Spleen (tissue), 11 donors: ENCODE data around the gene SNX8. TPM values are rescaled to one million over a fixed set of nuclear protein-coding genes. Genes with fewer than 3 reads are reported as not detected.
A peak's percentile ranks its signal among the peaks of the same experiment; 100 is the strongest.

Experiments used
- DNase-seq: peaks from one replicate; pipeline ENCODE4 v3.0.0-alpha.2; 2020
- H3K27ac ChIP-seq, 8 donors: fragments of 200-600 bp; sonication (generic) in 7 of 8; 1 replicate in 4 of 8; 2 replicates in 4 of 8; pipeline versions ENCODE4 v1.5.0 to v1.8.0; 2016 to 2021; ENCODE audit warnings: inconsistent platforms in 4 of 8, mild to moderate bottlenecking in 4 of 8, moderate library complexity in 1 of 8
- H3K27me3 ChIP-seq, 7 donors: fragments of 200-600 bp; sonication (generic) in 6 of 7; replicated peaks in 1 of 7; 1 replicate in 4 of 7; 2 replicates in 3 of 7; pipeline versions ENCODE4 v1.5.0 to v1.8.0; 2016 to 2021; ENCODE audit warnings: inconsistent platforms in 3 of 7, mild to moderate bottlenecking in 1 of 7
- H3K36me3 ChIP-seq, 6 donors: fragments of 200-600 bp; sonication (generic) in 5 of 6; 1 replicate in 4 of 6; 2 replicates in 2 of 6; pipeline versions ENCODE4 v1.5.0 to v1.8.0; 2016 to 2021; ENCODE audit warnings: inconsistent platforms in 2 of 6
- H3K4me1 ChIP-seq, 6 donors: fragments of 200-600 bp; sonication (generic) in 5 of 6; 1 replicate in 3 of 6; 2 replicates in 3 of 6; pipeline versions ENCODE4 v1.5.0 to v1.8.0; 2016 to 2021; ENCODE audit warnings: inconsistent platforms in 3 of 6
- H3K4me3 ChIP-seq, 8 donors: fragments of 200-600 bp; sonication (generic) in 7 of 8; 1 replicate in 4 of 8; 2 replicates in 4 of 8; pipeline versions ENCODE4 v1.5.0 to v1.8.0; 2016 to 2021; ENCODE audit warnings: inconsistent platforms in 4 of 8, mild to moderate bottlenecking in 4 of 8, moderate library complexity in 2 of 8
- H3K9me3 ChIP-seq, 8 donors: fragments of 200-600 bp; sonication (generic) in 7 of 8; 1 replicate in 4 of 8; 2 replicates in 4 of 8; pipeline versions ENCODE4 v1.5.0 to v1.8.0; 2016 to 2021; ENCODE audit warnings: inconsistent platforms in 4 of 8
- POLR2A ChIP-seq, 3 donors: fragments of 450-650 bp; IDR thresholded peaks; one replicate each; pipeline ENCODE4 v1.5.1; 2017; ENCODE audit warnings: antibody characterized with exemption in 3 of 3, mild to moderate bottlenecking in 1 of 3
- POLR2AphosphoS5 ChIP-seq, 3 donors: sonication (generic); formaldehyde crosslinking; IDR thresholded peaks; one replicate each; pipeline ENCODE4 v1.5.1; 2017; ENCODE audit warnings: antibody characterized with exemption in 3 of 3
- WGBS, 5 donors: extraction: QIAGEN DNeasy Blood & Tissue Kit in 3 of 5; methylation state at CpG; one replicate each; pipeline versions ENCODE4 v1.1.5 to v1.1.7; 2013 to 2018; 5-methylcytosine and 5-hydroxymethylcytosine counted together
- intact Hi-C: fragments of 100-400 bp; cut with DNase I; formaldehyde crosslinking; loops from one replicate; pipeline ENCODE4 v1.15.0; 2023; ENCODE audit warnings: low total_unique reads
- polyA plus RNA-seq, 3 donors: library from polyadenylated mRNA; stranded (reverse); fragments of 200-250 nt; gene quantifications; one replicate each; pipeline ENCODE4 v1.2.1, GENCODE V29; 2013
- total RNA-seq, 7 donors: library from RNA; depleted of rRNA in 3 of 7; stranded (reverse); fragments of >200 nt in 3 of 7; fragmentation: NEBNext Ultra II Directional in 4 of 7; extraction: Animal tissue kit (Norgen Biotek cat#: 25700) in 4 of 7; gene quantifications; one replicate each; pipeline versions ENCODE4 v1.1.0 to v1.2.1, GENCODE V29; 2016 to 2021
- TF ChIP-seq, protein P1 (sequence below), 11 experiments: fragments of 200-600 bp in 7 of 11; fragments of 450-650 bp in 4 of 11; sonication (generic) in 4 of 11; IDR thresholded peaks in 8 of 11; conservative IDR thresholded peaks in 3 of 11; 1 replicate in 7 of 11; 2 replicates in 4 of 11; pipeline versions ENCODE4 v1.4.0 to v1.8.0; 2016 to 2021; ENCODE audit warnings: antibody characterized with exemption in 11 of 11, inconsistent platforms in 4 of 11, mild to moderate bottlenecking in 1 of 11
- donor health status: healthy with polysubstance abuse.
- donor health status: DM: no; HTN: no; CAD: no; lungs with moderate emphysema.
- donor health status: DM: no; HTN: no; CAD: no.
- donor health status: Bipolar disorder and iron deficiency.
- donor health status: healthy.
- donor health status: DM: no; HTN: no; CAD: no.
- donor health status: DM: yes; HTN: yes; CAD: no.

Gene SNX8
- total and polyA plus RNA-seq, 10 donors, result 48.8 to 196 (median 86.8) TPM

DNA sequence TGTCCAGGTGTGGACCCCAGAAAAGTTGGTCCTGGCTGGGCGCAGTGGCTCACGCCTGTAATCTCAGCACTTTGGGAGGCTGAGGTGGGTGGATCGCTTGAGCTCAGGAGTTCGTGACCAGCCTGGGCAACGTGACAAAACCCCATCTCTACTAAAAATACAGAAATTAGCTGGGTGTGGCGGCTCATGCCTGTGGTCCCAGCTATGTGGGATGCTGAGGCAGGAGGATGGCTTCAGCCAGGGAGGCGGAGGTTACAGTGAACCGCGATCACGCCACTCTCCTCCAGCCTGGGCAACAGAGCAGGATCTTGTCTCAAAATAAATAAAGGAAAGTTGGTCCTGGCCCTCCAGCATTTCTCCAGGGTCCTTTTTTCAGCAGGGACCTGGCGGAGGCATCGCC is 70.8 kb downstream of the SNX8 start:
- Histone ChIP-seq H3K4me3 (no peak overlapping the region), H3K27ac (no peak overlapping the region), H3K36me3 (peaks cover 0 to 18% (median 11%) of the 10 kb centered on the region in 6 donors), H3K27me3 (no peaks in the 10 kb centered on the region), H3K9me3 (no peaks in the 10 kb centered on the region), H3K4me1 (peaks cover 21 to 98% (median 59%) of the 10 kb centered on the region in 6 donors)
- no peak for DNase-seq
- TF ChIP-seq, protein P1, sequence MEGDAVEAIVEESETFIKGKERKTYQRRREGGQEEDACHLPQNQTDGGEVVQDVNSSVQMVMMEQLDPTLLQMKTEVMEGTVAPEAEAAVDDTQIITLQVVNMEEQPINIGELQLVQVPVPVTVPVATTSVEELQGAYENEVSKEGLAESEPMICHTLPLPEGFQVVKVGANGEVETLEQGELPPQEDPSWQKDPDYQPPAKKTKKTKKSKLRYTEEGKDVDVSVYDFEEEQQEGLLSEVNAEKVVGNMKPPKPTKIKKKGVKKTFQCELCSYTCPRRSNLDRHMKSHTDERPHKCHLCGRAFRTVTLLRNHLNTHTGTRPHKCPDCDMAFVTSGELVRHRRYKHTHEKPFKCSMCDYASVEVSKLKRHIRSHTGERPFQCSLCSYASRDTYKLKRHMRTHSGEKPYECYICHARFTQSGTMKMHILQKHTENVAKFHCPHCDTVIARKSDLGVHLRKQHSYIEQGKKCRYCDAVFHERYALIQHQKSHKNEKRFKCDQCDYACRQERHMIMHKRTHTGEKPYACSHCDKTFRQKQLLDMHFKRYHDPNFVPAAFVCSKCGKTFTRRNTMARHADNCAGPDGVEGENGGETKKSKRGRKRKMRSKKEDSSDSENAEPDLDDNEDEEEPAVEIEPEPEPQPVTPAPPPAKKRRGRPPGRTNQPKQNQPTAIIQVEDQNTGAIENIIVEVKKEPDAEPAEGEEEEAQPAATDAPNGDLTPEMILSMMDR (IDR thresholded peaks at IDR 0.05 in 8 of 11, conservative IDR thresholded peaks at IDR 0.05 in 3 of 11), result no peak
- TF ChIP-seq POLR2A (IDR thresholded peaks at IDR 0.05) (no peak), POLR2AphosphoS5 (IDR thresholded peaks at IDR 0.05) (no peak)
- 84 to 92% (median 90%) methylated on average over 12 of the region's 12 CpGs for WGBS, 5 donors
- intact Hi-C loops, result loop anchor here (5.0 kb wide), 1 partner anchor 109 kb away; the partner anchor contains the start of gene EIF3B

DNA sequence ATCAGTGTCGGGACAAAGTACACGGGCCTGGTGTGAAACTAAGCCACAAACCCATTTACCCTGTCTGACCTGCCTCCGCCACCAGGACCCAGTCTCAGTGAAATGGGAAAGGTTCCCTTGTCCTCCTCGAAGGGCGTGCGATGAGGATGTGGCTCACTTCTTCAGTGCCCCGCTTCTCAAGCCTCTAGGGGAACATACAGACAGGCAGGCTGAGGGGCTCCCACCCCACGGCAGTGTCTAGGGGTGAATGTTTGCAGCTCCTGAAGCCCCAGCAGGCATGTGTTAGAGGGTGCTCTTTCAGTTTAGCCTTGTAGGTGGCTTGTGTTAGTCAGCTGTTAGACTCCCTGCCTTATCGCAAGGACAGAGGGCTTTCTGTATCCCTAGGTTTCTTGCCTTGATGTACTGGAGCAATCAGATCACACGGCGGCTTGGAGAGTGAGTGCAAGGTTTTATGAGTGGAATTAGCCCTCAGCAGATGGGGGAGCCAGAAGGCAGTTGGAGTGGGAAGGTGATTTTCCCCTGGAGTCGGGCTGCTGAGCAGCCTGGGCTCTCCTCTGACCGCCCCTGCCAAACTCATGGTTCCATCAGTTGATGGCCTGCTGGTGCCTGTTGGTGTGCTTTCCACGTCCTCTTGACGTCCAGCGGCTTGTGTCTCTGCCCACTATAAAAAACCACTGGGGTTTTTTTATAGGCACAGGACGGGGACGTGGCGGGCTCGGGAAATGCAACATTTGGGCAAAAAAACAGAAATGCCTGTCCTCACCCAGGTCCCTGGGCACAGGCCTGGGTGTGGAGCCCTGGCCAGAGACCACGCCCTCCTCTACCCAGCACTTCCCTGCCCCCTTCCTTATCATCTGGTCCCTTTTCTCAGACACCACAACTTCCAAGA is 71.5 kb downstream of the SNX8 start:
- intact Hi-C loops, result loop anchor here (5.0 kb wide), 1 partner anchor 110 kb away; the partner anchor contains the start of gene EIF3B
- peak overlapping the region; percentile 72 to 99 (median 97) for H3K4me3 ChIP-seq
- no peak for DNase-seq
- WGBS, 5 donors, result 17 to 41% (median 37%) methylated on average over 19 to 21 of the region's 21 CpGs
- no peaks in the 10 kb centered on the region for H3K9me3 ChIP-seq
- H3K4me1 ChIP-seq, result peaks cover 21 to 98% (median 63%) of the 10 kb centered on the region in 6 donors
- TF ChIP-seq POLR2A (IDR thresholded peaks at IDR 0.05) (no peak), POLR2AphosphoS5 (IDR thresholded peaks at IDR 0.05) (no peak)
- TF ChIP-seq, protein P1 (IDR thresholded peaks at IDR 0.05 in 8 of 11, conservative IDR thresholded peaks at IDR 0.05 in 3 of 11), result no peak
- H3K27me3 ChIP-seq, result no peaks in the 10 kb centered on the region
- peaks cover 0 to 24% (median 17%) of the 10 kb centered on the region in 6 donors for H3K36me3 ChIP-seq
- peak overlapping the region; percentile 11 to 88 (median 79) for H3K27ac ChIP-seq

DNA sequence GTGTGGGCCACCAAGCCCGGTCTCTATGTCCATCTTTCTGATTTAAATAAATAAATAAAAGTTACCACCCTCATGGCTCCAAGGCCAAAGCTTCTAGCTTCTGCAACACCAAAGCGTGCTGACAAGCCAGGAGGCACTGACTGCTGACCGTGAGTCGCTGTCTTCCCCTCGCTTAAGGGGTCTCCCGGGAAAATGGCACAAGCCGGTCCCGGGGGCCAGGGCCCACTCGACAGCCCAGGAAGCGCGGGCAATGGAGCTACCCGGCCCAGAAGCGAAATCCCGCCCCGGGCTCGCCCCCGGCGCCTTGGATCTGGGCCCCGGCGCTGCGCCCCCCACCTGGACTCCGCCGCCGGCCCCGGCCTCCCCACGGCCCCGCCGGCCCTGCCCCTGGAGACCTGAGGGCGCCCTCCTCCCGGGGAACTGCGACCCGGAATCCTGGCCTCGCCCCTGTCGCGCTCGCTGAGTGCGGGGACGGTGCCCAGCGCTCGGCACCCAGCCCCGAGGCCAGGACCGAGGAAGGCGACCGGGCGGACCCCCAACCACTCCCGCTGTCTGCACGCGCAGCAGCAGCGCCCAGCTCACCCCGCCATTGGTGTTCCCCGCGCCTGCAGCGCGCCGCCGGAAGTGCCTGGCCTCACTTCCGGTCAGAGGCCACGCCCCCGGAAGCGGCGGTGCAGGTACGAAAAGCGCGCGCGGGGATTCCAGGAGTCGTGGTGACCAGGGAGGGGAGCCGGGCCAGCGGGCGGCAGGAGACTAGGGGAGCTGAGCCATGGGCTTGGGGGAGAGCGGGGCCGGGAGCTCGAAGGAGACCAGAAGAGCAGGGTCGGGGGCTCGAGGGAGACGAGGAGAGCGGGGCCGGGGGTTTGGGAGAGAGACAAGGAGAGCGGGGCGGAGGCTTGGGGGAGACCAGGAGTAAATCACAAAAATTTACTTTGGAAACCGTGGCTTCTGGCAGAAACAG is 72.4 kb downstream of the SNX8 start, which contains the start of the genes MRM2 and NUDT1:
Gene MRM2 (minus strand): TSS at position 626 of the 961 bp plus-strand sequence. CDS start 36 bp downstream, at position 590.
Gene NUDT1 (plus strand): TSS at position 647 of the 961 bp plus-strand sequence. CDS start 2,349 bp downstream, outside the sequence.
- DNase-seq, result peak; percentile 94
- 1% methylated on average over 31 to 81 of the region's 81 CpGs for WGBS, 5 donors
- Histone ChIP-seq H3K9me3 (no peaks in the 10 kb centered on the region), H3K27ac (peak within 1 kb of the TSS; percentile 11 to 88 (median 79)), H3K4me1 (peaks cover 21 to 98% (median 64%) of the 10 kb centered on the region in 6 donors), H3K27me3 (no peaks in the 10 kb centered on the region), H3K36me3 (peaks cover 0 to 34% (median 20%) of the 10 kb centered on the region in 6 donors), H3K4me3 (peak within 1 kb of the TSS; percentile 72 to 99 (median 97))
- TF ChIP-seq POLR2A (IDR thresholded peaks at IDR 0.05) (peak in 1 of 3 donors; percentile 41), POLR2AphosphoS5 (IDR thresholded peaks at IDR 0.05) (peak; percentile 91 to 93 (median 91))
- TF ChIP-seq, protein P1 (IDR thresholded peaks at IDR 0.05 in 8 of 11, conservative IDR thresholded peaks at IDR 0.05 in 3 of 11), result no peak
- intact Hi-C loops, result loop anchor here (5.0 kb wide), 1 partner anchor 110 kb away; the partner anchor contains the start of gene EIF3B
